GM12878 (cell line): Measurements from ENCODE around the gene IPO11.

Source experiments
- CTCF ChIP-seq, 3 experiments: IDR thresholded peaks in 2 of 3; conservative IDR thresholded peaks in 1 of 3; 2 replicates each; pipeline ENCODE4 v1.5.1; 2011; ENCODE audit warnings: low read depth in 3 of 3, low read length in 3 of 3, mild to moderate bottlenecking in 3 of 3, control low read depth in 2 of 3, moderate library complexity in 2 of 3, inconsistent platforms in 1 of 3, mixed read lengths in 1 of 3; ENCODE audit not compliant: control insufficient read depth in 2 of 3, insufficient read depth in 1 of 3; ENCODE audit errors: extremely low read depth in 1 of 3
- SMAD1 ChIP-seq: fragments of 450-650 bp; IDR thresholded peaks from 2 replicates; pipeline ENCODE4 v1.6.1; 2018; ENCODE audit warnings: mild to moderate bottlenecking, low read depth; ENCODE audit not compliant: partially characterized antibody

DNA sequence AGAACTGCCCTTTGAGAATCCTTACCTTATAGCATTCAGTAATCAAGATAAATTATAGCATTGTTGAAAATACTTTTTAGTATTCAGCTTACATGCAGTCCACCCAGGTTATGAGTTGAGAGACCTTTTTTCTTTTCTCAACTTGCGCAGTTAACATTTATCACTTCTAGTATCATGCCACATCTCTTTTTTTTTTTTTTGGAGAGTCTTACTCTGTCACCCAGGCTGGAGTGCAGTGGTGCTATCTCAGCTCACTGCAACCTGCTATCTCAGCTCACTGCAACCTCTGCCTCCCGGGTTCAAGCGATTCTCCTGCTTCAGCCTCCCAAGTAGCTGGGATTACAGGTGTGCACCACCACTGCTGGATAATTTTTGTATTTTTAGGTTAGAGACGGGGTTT is 195.1 kb downstream of the IPO11 start:
- TF ChIP-seq CTCF (IDR thresholded peaks at IDR 0.05 in 2 of 3, conservative IDR thresholded peaks at IDR 0.05 in 1 of 3; ENCODE audit: control insufficient read depth in 2 of 3, extremely low read depth in 1 of 3, insufficient read depth in 1 of 3, low read depth in 3 of 3, low read length in 3 of 3) = no peak
- TF ChIP-seq SMAD1 = no peak
